Cortex of kidney (tissue), 1 donor: ENCODE results near the gene TBC1D12.

Source experiments
- DNase-seq: peaks from one replicate; lab custom pipeline; 2025; lab: John Stamatoyannopoulos, UW

TBC1D12 gene

GRCh38 chr10:94407668-94408067 lies 5.3 kb downstream of the TBC1D12 start:
- DNase-seq = no peak

- no peak for DNase-seq
These were observed 6.8 kb downstream of the TBC1D12 start for GRCh38 chr10:94409021-94409657.

- DNase-seq = no peak
These were observed 9.0 kb downstream of the TBC1D12 start for GRCh38 chr10:94411304-94411703.

GRCh38 chr10:94412449-94412848 lies 10.1 kb downstream of the TBC1D12 start:
- DNase-seq = no peak

- DNase-seq = no peak
These were observed 11.0 kb downstream of the TBC1D12 start for GRCh38 chr10:94413361-94413760.

GRCh38 chr10:94416896-94417295 lies 14.6 kb downstream of the TBC1D12 start:
- DNase-seq = no peak

GRCh38 chr10:94417321-94417720 lies 15.0 kb downstream of the TBC1D12 start:
- DNase-seq = no peak

- no peak for DNase-seq
These were observed 18.2 kb downstream of the TBC1D12 start for GRCh38 chr10:94420516-94420915.

- DNase-seq = no peak
These were observed 18.7 kb downstream of the TBC1D12 start for GRCh38 chr10:94420998-94421528.

GRCh38 chr10:94423627-94424026 lies 21.3 kb downstream of the TBC1D12 start:
- no peak for DNase-seq

GRCh38 chr10:94424714-94425337 lies 22.5 kb downstream of the TBC1D12 start:
- no peak for DNase-seq

GRCh38 chr10:94425942-94426341 lies 23.6 kb downstream of the TBC1D12 start:
- DNase-seq = no peak

GRCh38 chr10:94427166-94427565 lies 24.8 kb downstream of the TBC1D12 start:
- no peak for DNase-seq

GRCh38 chr10:94428766-94429707 lies 26.7 kb downstream of the TBC1D12 start:
- DNase-seq = no peak

- no peak for DNase-seq
These were observed 28.4 kb downstream of the TBC1D12 start for GRCh38 chr10:94430701-94431100.

GRCh38 chr10:94432443-94432842 lies 30.1 kb downstream of the TBC1D12 start:
- DNase-seq = no peak

- DNase-seq = no peak
These were observed 37.0 kb downstream of the TBC1D12 start for GRCh38 chr10:94439275-94439861.

GRCh38 chr10:94440096-94440495 lies 37.8 kb downstream of the TBC1D12 start:
- no peak for DNase-seq

GRCh38 chr10:94443047-94443446 lies 40.7 kb downstream of the TBC1D12 start:
- no peak for DNase-seq

- DNase-seq = no peak
These were observed 41.2 kb downstream of the TBC1D12 start for GRCh38 chr10:94443549-94443948.

- DNase-seq = no peak
These were observed 48.4 kb downstream of the TBC1D12 start for GRCh38 chr10:94450782-94451181.

- no peak for DNase-seq
These were observed 49.7 kb downstream of the TBC1D12 start for GRCh38 chr10:94451883-94452519.
